ENCODE data around the gene ANTXRL.
"Not testable (repeated sequence)": the region's sequence is repeated elsewhere in the genome, so short reads cannot be mapped to it uniquely, and the experiment has no call there.

The ANTXRL gene

DNA sequence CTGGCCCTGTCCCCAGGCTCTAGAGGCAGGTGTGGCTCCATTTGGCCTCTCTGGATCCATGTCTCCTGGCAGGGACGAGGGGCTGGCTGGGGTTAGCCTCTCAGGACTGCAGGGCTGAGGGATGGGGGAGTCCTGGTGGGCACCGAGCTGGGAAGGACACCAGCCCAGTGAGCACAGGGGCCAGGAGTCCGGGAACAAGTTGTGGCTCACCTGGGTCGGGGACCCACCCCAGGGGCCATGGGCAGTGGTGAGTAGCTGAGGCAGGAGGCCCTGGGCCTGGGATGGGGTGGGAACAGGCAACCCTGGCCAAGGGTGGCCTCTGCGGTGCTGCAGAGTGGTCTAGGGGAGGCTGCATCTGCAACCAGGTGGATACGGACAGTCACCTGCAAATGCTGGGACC is 24.1 kb downstream of the ANTXRL start:
- DNase-seq: no peak

- DNase-seq: no peak
Observed at GRCh38 chr10:46311501-46311951, 24.7 kb downstream of the ANTXRL start.

GRCh38 chr10:46311961-46312431 is 25.2 kb downstream of the ANTXRL start:
- not testable (repeated sequence) for DNase-seq

DNA sequence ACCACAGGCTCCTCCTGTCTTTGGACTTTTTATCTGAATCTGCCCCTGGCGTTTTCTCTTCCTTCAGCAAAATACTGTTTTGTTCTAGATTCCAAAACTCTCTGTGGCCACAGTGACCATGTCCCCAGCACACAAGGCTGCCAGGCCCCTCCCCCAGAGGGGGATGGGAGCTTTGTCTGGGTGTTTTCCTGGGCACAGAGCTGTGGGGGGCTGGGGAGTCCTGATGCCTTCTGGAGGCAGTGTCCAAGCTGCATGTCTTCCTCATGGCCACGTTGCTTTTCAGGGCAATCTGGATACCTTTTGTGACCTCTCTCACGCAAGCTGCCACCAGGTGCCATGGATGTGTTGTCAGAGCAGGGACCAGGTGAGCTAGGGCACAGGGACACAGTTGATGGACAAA is 26.2 kb downstream of the ANTXRL start:
- DNase-seq: no peak

GRCh38 chr10:46314071-46314470 is 27.3 kb downstream of the ANTXRL start:
- DNase-seq: no peak

DNA sequence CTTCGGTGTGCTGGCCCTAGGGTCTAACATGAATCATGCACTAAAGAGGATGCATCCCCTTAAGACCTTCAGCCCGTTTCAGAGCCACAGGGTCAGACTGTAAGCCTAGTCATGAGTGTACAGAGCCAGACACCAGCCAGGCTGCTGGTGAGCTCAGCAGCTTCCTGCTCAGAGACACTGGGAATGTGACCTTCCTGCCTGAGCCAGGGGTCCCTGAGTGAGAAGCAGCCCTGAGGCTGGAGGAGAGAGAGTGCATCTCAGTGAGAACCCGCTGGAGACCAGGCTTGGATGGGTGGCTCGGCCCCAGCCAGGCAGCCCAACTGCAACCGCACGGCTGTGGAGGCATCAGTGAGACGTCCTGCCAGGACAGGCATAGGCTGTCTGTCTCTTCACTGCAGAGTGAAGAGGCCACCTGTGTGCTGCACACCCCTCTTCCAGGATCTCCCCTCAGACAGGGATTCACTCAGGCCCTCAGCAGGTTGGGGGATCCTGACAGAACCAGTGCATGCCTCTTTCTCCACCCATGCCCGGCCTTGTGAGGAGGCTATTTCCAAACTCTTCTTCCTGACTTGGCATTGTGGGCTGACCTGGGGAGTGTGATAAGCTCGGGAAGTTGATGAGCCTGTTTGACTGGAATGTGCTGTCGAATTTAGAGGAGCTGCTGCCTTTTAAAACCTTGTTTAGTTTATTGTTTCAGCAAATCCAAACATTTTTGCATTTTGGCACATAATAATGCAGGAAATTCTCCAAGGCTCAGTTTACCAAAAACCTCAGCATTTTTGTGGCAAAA is 28.5 kb downstream of the ANTXRL start:
- DNase-seq: not testable (repeated sequence)

GRCh38 chr10:46317370-46317769 is 30.6 kb downstream of the ANTXRL start:
- no peak for DNase-seq

- DNase-seq: no peak
Observed at GRCh38 chr10:46317889-46318288, 31.1 kb downstream of the ANTXRL start.

DNA sequence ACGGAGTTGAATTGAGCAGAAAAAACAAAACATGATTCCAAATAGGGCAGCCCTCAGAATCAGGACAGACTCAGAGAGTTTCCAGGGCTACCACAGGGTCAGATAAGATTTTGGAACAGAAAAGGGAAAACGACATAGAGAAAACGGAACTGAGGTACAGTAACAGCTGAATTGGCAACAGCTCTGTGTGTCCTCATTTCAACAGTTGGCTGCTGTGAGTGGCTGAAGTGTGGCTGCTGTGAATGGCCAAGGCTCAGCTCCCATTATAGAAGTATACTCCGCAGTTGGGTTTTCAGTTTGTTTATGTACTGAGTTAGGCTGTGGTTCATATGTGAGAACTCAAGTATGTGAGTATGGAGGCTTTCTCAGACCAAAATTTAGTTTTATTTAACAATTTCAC is 32.0 kb downstream of the ANTXRL start:
- no peak for DNase-seq

DNA sequence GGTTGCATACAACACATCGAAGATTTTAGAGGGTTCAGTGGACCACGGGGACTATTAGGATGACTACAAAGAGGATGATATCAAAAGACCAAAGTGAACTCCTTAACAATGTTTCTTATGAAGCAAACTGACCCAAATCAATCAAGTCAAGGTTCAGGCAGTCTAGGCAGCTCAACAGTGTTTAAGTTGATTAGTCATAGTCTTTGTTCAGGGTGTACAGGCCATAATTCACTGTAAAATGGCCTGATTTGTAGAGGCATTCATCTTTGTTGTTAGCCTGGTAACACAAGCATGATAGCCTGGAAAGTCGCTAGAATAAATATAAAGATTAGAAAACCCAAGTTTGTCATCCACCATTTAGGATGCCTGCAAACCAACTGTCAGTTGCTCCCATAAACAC is 32.6 kb downstream of the ANTXRL start:
- no peak for DNase-seq

GRCh38 chr10:46321770-46322169 is 35.0 kb downstream of the ANTXRL start:
- no peak for DNase-seq

GRCh38 chr10:46323176-46323575 is 36.4 kb downstream of the ANTXRL start:
- no peak for DNase-seq

DNA sequence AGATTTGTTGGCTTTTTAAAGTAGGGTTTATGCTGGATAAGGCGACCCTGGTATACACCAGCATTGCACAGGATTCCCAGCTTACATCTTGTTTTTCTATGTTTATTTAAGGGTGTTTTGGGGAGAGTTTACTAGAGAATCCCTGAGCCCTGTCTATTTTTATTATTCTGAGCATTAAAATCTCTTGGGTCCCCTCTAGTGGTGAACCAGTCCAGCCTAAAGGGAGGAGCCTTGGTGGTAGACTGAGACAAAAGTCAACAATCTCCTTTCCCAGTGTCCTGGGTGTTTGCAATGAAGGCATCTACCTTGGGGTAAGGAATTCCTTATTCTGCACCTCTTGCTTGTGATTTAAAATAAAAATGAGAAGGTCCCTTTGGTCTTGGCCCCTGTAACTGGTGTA is 38.2 kb downstream of the ANTXRL start:
- no peak for DNase-seq

DNA sequence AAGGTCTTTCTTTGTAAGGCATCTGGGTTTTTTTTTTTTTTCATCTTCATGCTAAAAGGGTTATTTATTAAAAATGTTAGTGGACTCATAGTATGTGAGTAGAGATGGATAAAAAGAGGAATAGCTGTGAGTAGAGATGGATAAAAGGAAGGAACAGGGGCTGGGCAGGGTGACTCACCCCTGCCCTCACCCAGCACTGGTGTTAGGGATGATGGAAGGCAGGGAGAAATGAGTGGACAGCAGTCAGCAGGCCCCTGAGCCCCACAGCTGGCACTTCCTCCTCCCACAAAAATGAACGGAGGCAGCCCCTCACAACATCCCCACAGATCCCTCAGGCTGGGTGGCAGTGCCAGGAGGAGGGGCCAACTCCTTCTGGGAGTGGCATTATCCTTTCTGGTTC is 39.3 kb downstream of the ANTXRL start:
- no peak for DNase-seq

GRCh38 chr10:46326971-46327370 is 40.2 kb downstream of the ANTXRL start:
- DNase-seq: no peak

DNA sequence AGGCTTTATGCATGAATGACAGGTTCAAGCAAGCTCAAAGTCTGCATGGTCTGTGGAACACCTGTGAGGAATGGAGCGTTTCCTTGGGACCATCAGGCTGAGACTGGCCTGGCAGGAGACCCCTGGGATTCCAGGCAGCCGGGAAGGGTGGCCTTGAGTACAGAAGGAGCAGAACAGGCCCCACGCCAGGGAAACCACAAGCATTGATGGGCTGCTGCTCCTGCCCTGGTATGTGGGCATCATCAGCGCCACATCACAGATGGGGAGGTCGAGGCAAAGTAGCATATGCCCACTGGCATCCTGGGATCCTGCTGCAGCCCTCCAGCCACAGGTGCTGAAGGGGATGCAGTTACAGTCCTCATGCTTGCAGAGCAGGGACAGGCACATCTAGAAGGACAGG is 40.9 kb downstream of the ANTXRL start:
- DNase-seq: no peak

- DNase-seq: no peak
Observed at GRCh38 chr10:46328853-46329689, 42.3 kb downstream of the ANTXRL start.

GRCh38 chr10:46329690-46330016 is 42.9 kb downstream of the ANTXRL start:
- DNase-seq: no peak

DNA sequence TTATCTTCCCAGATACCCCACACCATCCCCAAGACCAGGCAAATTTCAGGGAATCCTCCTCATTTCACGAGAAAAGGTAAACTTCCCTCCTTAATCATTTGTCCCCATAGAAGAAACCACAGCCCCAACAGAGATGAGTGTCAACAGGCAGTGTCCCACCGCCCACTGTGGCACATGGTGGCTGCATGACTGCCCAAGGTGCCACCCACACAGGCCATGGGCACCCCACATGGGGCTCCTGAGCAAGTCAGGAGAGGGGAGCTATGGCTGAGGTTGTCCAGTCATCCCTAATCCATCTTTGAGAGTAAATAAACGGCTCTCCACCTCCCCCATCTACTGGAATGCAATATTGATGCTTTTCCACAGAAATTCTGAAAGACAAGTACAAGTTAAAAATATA is 44.1 kb downstream of the ANTXRL start:
- DNase-seq: no peak

DNA sequence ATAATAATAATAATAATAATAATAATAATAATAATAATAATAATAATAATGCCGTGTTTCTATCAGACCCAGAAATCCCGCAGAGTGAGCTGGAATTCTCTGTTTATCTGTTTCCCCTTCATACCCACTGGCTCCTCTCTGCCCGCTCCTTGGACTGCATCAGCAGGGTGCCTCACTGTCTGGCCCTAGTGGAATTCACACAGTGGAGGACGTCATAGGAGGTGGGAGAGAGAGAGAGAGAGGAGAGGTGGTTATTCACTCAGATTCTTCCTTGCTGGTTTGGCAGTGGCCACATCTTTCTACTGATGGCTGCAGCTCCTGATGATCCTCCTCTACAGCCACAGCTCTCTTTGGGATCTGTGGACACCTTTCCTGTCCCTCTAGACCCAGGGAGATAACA is 78.7 kb downstream of the ANTXRL start:
- not testable (repeated sequence) for DNase-seq

DNA sequence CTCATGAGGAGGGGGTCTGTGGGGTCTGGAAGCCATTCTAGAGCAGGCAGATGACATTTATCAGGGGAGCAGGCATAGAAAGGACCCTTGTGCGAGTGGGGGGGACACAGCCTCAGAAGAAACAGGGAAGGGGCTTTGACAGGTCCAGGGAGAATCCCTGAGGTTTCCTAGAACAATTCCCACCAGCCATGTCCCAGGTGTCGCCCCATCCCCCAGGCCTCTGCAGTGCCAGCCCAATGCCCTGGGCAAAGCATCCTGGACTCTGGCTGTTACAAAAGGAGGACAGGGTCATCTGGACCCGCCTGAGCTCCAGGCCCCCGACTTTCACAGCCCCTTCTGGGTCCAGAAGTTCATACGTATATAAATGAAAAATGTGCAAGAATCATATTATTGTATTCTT is 80.4 kb downstream of the ANTXRL start:
- DNase-seq: not testable (repeated sequence)

DNA sequence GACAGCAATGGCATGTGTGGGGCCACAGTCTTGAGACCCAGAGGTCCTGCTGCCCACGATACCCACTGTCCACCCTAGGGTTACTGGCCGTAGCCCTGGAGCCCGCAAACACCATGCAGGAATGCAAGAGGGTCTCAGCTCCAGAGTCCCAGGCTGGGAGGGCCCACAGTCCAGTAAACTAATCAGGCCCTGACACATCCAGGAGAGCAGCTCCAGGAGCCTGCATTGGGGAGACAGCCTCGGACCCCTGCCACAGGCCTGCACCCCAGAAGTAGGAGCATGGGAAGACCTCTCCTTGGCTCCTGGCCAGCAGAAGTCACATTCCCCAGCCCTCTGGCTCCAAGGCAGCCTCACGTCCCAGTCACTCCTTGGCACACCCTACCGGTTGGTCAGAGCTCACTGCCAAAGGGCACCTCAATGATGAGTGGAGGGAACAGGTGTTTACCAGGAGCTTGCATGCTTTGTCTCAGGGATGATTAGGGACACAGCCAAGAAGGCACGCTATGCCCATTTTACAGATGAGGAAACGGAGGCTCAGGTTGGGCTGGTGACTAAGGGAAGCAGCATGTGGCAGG is 81.0 kb downstream of the ANTXRL start:
- DNase-seq: not testable (repeated sequence)

DNA sequence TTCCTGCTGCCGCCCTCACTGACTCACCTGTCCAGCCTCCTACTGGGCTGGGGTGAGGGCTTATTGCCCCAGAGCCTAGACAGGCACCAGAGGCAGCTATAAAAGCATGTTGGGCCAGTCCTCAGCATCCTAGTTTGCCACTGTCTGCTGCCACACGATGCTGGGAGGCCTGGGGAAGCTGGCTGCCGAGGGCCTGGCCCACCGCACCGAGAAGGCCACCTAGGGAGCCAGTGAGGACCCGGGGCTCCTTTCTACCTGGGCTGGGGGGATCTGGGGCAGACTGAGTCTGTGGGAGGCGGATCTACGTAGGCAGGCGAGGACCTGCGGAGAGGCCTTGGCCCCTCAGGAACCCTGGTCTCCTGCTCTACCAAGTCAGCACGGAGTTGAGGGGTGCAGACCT is 82.2 kb downstream of the ANTXRL start:
- DNase-seq: not testable (repeated sequence)

DNA sequence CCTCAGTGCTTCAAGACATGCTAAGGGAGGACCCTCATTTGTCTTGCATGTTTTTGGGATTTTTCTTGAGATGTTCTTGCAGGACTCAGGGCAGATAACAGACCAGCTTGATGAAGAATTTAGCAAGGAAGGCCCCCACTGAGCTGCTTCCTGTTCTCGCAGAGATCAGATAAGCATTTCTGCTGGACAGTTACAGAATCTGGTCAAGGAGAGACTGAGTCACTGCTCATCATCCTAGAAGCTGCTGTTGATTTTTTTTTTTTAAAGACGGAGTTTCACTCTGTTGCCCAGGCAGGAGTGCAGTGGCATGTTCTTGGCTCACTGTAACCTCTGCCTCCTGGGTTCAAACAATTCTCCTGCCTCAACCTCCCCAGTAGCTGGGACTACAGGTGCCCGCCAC is 87.6 kb downstream of the ANTXRL start:
- DNase-seq: not testable (repeated sequence)
